OCI-LY3 (cell line): ENCODE measurements around the gene ORM1.
"Not testable (repeated sequence)": the region's sequence is repeated elsewhere in the genome, so short reads cannot be mapped to it uniquely, and the experiment has no call there.

Experiments used
- EZH2phosphoT487 ChIP-seq: fragments of 200-600 bp; shearing (Covaris generic); IDR thresholded peaks from 2 replicates; pipeline ENCODE4 v1.6.1; 2018; ENCODE audit warnings: antibody characterized with exemption, mixed run types, low read depth
- TF ChIP-seq, protein P1 (sequence below): fragments of 200-600, 300-600 bp; sonication (generic); IDR thresholded peaks from 2 replicates; pipeline ENCODE4 v1.5.1; 2014; ENCODE audit warnings: antibody characterized with exemption, low read length, low read depth

DNA sequence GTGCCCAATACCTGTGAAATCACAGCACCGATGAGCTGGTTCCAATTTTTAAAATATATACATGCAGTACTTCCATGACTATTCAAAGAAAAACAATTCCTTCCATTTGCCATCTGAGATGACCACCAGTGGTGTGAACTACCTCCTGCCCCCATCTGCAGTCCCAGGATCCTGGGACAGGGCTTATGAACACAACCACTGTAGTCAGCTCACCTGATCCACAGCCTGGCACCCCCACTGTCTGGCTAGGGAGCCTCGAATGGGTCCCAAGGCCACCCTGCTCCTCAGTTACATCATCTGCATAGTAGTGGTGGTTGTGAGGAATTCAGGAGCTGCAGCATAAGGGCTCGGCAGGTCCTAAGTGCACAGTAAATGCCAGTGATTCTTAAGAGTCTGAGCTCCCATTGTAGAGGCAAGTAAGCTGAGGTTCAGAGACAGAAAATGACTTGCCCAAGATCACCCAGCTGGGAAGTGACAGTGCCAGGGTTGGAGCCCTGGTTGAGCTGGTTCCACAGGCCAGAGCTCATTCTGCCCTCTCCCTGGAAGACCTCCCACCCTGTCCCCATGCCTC, 2.9 kb downstream of the ORM1 start:
- TF ChIP-seq, protein P1, sequence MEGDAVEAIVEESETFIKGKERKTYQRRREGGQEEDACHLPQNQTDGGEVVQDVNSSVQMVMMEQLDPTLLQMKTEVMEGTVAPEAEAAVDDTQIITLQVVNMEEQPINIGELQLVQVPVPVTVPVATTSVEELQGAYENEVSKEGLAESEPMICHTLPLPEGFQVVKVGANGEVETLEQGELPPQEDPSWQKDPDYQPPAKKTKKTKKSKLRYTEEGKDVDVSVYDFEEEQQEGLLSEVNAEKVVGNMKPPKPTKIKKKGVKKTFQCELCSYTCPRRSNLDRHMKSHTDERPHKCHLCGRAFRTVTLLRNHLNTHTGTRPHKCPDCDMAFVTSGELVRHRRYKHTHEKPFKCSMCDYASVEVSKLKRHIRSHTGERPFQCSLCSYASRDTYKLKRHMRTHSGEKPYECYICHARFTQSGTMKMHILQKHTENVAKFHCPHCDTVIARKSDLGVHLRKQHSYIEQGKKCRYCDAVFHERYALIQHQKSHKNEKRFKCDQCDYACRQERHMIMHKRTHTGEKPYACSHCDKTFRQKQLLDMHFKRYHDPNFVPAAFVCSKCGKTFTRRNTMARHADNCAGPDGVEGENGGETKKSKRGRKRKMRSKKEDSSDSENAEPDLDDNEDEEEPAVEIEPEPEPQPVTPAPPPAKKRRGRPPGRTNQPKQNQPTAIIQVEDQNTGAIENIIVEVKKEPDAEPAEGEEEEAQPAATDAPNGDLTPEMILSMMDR, result not testable (repeated sequence)
- TF ChIP-seq EZH2phosphoT487, result not testable (repeated sequence)
